H7 (cell line): ENCODE data around the gene ZNF629. TPM values are rescaled to one million over a fixed set of nuclear protein-coding genes. Genes with fewer than 3 reads are reported as not detected.
A peak's percentile ranks its signal among the peaks of the same experiment; 100 is the strongest.

ENCODE experiments used
- DNase-seq: peaks from one replicate; pipeline ENCODE4 v3.0.0; 2012
- H3K27me3 ChIP-seq: 2 replicates; pipeline ENCODE4 v1.6.0; 2011; ENCODE audit warnings: mild to moderate bottlenecking, low read length; ENCODE audit not compliant: control insufficient read depth, insufficient read depth
- H3K36me3 ChIP-seq: replicated peaks from 2 replicates; pipeline ENCODE4 v1.5.1; 2011; ENCODE audit warnings: low read length; ENCODE audit not compliant: control insufficient read depth, insufficient read depth
- H3K4me3 ChIP-seq: 2 replicates; pipeline ENCODE4 v1.5.1; 2011; ENCODE audit warnings: low read depth, mild to moderate bottlenecking, control low read depth, low read length, moderate library complexity; ENCODE audit not compliant: insufficient read depth
- total RNA-seq: library from RNA; depleted of rRNA; stranded (reverse); fragments of >200 nt; shearing (Covaris generic); gene quantifications from 2 replicates; pipeline ENCODE4 v1.2.3, GENCODE V29; 2014

Gene ZNF629
- total RNA-seq, 1 experiment from 2014 or later: 16.0 TPM

DNA sequence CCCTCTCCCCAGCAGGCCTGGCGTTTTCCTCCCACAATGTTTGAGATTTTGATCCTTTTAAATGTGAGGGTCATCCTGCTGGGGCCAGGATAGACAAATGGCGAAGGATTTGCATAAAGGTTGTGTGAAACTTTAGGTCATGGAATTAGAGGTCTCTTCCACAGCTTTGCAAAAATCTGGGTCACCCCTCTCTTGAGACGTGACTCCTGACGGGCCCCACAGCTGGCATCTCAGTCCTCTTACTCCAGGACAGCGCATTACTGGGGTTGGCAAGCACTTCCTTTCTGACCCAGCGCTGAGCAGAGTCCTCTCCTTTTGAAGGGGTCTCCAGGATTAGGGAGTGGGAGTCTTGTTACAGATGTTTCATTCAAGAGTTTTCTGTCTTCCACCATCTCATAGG lies 7.4 kb downstream of the ZNF629 start:
- Histone ChIP-seq H3K27me3 (no peaks in the 10 kb centered on the region), H3K36me3 (peaks cover 8% of the 10 kb centered on the region), H3K4me3 (no peak overlapping the region)
- no peak for DNase-seq

DNA sequence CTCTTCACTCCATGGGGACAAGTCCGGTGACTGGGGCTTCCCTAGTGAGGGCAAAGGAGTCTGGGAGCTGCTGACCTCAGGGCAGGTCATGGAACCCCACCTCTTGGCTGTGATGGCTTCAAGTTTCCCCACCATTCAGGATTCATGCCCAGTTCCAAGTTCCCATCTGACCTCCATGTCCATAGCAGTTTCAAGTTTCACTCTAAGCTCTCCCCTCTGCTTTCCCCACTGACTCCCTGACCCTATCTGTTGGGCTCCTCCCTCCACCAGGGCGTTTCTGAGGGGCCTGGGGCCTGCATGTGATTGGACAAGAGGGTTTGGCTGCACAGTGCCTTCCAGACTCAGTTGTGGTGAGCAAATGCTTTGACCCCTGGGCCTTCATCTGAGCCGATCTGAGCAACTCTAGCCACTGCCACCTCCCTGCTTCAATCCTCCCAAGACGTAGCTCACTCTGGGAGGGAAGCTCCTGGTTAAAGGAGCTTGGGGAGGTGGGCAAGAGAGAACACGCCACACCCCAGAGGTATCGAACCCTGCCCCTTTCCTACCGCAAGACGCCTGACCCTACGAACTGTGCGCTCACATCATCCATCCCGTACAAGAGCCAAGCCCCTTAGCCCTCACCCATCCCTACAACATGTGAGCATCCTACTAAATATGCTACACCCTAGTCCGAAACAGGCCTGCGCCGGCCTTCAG lies 8.3 kb downstream of the ZNF629 start:
- peak; percentile 77 for DNase-seq
- Histone ChIP-seq H3K36me3 (peaks cover 9% of the 10 kb centered on the region), H3K4me3 (no peak overlapping the region), H3K27me3 (no peaks in the 10 kb centered on the region)

DNA sequence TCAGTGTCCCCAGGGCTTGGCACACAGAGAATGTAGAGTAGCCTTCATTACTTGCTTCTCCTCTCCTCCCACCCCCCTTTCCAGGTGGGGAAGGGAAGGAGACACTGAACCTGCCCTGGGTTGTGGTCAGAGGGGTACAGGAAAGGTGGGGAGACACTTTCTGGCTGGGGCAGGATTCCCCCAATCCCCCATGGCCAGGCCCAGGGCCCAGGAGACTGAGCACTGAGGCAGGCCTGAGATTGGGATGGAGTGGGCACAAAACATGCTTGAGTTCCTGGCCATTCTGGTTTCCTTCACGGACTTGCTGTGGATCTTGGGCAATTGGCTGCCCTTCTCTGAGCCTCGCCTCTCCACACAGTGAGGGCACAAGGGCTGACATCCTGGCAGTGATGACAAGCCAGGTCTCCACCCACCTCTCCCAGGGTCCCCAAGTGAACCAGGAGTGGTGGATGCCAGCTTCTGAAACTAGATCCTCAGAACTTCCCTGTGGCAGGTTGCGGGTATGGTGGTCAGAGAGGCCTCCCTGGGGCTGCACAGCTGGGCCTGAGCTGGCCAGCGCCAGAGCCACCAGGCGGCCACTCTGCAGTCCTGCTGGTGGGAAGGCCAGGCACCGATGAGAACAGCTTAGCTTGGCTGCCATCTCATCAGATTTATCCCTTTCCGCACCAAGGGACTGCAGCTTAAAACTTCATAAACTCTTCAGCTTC lies 9.3 kb downstream of the ZNF629 start:
- no peak for DNase-seq
- Histone ChIP-seq H3K27me3 (no peaks in the 10 kb centered on the region), H3K36me3 (peaks cover 8% of the 10 kb centered on the region), H3K4me3 (no peak overlapping the region)

DNA sequence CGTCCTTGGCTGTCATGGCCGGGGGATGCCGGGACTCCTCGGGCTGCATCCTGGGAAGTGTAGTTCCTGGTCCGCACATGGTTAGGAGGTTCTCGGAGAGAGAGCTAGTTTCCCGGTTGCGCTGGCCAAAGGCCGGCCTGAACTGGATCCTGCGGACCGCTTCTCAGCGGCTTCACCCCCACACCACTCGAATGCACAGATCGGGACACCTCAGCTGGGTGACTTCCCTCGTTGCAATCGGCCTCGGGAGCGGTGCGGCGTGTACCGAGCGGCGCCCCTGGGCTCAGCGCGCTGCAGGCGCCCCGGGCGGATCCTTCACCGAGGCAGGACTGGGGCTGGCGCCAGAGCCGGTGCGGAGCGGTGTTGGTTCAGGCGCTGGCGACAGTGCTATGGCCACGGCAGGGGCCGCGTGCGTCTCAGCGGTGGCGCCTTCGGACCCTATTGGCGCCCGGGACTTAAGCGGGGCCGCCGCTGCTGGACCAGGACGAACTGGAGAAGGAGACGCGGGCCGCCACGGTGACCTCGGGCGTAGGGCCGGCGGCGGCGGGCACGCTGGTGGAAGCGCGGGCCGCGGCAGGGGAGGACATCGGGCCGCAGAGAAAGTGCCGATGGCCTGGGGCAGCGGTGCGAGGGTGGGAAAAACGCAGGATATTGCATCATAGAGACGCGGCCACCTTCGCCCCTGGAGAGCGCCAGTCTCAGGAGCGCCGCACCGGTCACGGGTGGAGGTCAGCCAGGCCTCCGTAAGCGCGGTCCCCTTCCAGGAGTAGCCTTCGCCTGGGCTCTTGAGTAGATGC lies 11.4 kb downstream of the ZNF629 start:
- Histone ChIP-seq H3K4me3 (peak overlapping the region; percentile 67), H3K36me3 (peaks cover 19% of the 10 kb centered on the region), H3K27me3 (no peaks in the 10 kb centered on the region)
- peak; percentile 99 for DNase-seq

DNA sequence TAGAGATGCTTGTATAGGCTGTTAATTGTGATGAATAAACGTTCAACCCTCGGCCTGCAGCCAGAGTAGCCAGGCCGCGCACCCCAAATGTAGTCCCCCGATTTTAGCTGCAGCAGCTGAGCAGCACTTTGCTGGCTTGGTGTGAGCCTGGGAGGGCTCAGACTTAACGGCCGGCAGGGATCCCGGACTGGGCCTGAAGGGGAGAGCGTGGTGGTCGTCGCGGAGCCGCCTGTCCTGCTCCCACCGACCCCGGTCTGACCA lies 11.9 kb downstream of the ZNF629 start:
- no peak for DNase-seq
- peak overlapping the region; percentile 67 for H3K4me3 ChIP-seq
- H3K36me3 ChIP-seq: peaks cover 22% of the 10 kb centered on the region
- H3K27me3 ChIP-seq: no peaks in the 10 kb centered on the region

DNA sequence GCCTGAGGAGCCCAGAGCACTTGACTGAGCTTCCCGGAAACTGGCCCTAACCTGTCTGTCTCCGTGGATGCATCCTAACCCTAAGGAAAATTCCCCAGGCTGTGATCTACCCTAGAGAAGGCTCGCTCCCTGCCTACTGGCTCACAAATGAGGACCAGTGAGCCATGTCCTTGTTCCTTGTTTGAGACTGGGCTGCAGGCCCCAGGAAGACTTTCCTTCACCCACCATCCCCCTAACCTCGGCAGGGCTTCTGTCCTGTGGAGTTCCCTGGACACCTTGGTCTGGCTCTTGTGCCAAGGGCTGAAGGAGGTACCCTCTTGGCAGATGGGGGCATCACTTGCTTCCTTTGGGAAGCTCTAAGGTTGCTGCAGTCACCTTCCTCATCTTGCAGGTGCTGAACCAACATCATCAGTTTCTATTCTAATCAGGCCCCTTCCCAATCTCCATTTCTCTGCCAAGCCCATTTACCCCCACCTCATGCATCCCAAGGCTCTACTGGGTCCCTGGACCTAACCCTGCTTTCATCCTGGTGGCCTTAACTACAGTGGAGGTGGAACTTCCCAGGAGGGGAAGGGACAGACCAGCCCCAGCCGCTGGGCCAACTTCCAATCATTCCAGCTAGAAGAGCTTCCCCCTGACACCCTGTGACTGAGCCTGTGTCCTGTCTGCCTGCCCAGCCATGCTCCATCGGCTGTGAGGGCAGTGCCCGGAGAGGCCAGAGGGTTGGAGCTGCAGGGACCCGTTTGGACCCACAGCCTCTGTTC lies 12.5 kb downstream of the ZNF629 start:
- H3K36me3 ChIP-seq: peaks cover 24% of the 10 kb centered on the region
- H3K27me3 ChIP-seq: no peaks in the 10 kb centered on the region
- DNase-seq: no peak

DNA sequence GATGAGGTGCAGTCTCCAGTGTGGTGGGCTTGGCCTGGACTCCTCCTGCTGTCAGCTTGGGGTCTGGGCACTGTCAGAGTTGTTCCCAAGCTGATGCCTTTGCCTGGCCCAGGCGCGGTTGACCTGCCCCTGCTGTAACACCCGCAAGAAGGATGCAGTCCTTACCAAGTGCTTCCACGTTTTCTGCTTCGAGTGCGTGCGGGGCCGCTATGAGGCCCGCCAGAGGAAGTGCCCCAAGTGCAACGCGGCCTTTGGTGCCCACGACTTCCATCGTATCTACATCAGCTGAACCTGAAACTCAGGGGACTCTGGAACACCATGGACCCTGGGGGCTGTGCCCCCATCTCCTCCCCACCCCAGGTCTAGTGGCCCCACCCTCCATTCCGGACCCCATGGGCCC lies 13.2 kb downstream of the ZNF629 start:
- Histone ChIP-seq H3K4me3 (no peak overlapping the region), H3K27me3 (no peaks in the 10 kb centered on the region), H3K36me3 (peaks cover 32% of the 10 kb centered on the region)
- DNase-seq: no peak

More for the DNA sequence above, 12.5 kb downstream of the ZNF629 start:
- H3K4me3 ChIP-seq: peak overlapping the region; percentile 67

DNA sequence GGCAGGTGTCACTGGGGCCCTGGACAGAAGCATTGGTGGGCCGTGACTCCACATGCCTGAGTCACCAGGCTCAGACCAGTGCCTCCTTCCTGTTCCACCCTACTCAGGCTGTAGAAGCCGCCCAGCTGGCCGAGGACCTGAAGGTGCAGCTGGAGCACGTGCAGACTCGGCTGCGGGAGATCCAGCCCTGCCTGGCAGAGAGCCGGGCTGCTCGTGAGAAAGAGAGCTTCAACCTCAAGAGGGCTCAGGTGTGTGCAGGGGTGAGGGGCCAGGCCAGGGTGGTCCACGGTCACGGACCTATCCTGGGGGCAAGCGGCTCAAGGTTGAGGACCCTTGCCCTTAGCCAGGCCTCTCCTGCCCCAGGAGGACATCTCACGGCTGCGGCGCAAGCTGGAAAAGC lies 15.3 kb downstream of the ZNF629 start:
- H3K4me3 ChIP-seq: no peak overlapping the region
- no peak for DNase-seq
- H3K36me3 ChIP-seq: peaks cover 49% of the 10 kb centered on the region
- no peaks in the 10 kb centered on the region for H3K27me3 ChIP-seq

DNA sequence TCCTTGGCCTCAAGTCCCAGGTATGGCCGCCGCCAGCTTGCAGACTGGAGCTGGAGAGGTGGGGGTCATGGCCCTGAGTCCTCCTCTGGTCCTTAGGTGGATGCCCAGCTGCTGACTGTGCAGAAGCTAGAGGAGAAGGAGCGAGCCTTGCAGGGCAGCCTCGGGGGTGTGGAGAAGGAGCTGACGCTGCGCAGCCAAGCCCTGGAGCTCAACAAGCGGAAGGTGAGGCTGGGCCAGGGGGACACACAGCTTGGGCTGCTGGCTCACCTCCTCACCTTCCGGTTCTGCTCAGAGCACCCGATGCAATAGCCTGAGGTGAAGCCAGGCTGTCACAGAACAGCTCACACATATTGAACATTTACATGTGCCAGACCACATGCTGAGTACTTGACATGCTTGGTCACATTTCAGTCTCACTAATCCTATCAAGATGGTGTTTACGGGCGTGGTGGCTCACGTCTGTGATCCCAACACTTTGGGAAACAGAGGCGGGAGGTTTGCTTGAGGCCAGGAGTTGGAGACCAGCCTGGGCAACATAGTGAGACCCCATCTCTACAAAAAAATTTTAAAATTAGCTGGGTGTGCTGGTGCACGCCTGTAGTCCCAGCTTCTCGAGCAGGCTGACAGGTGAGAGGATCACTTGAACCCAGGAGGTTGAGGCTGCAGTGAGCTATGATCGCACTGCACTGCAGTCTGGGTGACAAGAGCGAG lies 17.5 kb downstream of the ZNF629 start:
- no peaks in the 10 kb centered on the region for H3K27me3 ChIP-seq
- peaks cover 67% of the 10 kb centered on the region for H3K36me3 ChIP-seq
- no peak for DNase-seq
- no peak overlapping the region for H3K4me3 ChIP-seq

DNA sequence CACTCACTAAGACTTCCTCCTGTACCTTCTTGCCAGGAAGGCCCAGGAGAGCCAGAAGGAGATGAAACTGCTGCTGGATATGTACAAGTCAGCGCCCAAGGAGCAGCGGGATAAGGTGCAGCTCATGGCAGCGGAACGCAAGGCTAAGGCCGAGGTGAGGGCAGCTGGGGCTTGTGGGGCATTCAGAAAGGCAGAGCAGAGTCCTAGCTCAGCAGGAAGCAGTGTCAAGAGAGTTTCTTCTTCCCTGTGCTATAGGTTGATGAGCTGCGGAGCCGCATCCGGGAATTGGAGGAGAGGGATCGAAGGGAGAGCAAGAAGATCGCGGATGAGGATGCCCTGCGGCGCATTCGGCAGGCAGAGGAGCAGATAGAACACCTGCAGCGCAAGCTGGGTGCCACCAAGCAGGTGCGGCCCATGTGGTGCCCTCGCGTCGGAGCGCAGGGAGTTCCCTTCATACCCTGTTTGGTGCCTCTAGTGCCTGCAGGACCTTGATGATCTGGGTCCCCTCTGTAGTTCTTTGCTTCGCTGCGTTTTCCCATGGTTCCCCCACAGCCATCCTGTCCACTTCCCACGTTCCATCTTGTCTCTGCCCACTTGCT lies 18.3 kb downstream of the ZNF629 start:
- H3K4me3 ChIP-seq: no peak overlapping the region
- DNase-seq: no peak
- H3K27me3 ChIP-seq: no peaks in the 10 kb centered on the region
- peaks cover 74% of the 10 kb centered on the region for H3K36me3 ChIP-seq

DNA sequence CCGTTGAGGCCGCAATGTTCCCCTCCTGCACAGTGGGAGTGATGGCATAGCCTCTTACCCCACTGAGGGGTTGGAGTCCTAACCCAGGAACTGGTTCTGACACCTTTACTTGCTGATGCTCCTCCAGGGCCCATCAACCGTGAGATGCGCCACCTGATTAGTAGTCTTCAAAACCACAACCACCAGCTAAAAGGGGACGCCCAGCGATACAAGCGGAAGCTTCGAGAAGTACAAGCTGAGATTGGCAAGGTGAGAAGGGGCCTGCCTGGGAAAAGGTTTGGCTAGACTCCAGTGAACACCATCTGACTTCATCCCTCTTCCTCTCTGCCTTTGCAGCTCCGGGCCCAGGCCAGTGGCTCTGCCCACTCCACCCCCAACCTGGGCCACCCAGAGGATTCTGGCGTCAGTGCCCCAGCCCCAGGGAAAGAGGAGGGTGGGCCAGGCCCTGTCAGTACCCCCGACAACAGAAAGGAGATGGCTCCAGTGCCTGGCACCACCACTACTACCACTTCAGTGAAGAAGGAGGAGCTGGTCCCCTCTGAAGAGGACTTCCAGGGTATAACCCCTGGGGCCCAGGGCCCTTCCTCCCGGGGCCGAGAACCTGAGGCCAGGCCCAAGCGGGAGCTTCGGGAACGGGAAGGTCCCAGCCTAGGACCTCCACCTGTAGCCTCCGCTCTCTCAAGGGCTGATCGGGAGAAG lies 19.1 kb downstream of the ZNF629 start:
- H3K27me3 ChIP-seq: no peaks in the 10 kb centered on the region
- no peak for DNase-seq
- H3K4me3 ChIP-seq: no peak overlapping the region
- peaks cover 75% of the 10 kb centered on the region for H3K36me3 ChIP-seq

DNA sequence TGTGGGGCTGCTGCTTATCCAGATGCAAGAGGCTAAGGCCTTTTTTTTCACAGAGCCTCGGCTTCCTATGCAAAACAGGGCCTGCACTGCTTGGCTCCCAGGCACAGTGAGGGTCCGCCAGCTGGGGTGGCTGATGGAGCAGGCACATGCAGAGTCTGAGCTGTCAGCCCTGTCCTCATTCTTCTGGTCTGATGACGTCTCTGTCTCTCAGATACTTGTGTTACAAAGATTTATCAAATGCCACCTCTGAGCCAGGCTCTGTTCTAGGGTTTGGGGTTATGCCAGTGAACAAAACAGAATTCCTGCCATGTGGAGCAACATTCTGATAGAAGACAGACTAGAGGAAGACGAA lies 20.1 kb downstream of the ZNF629 start:
- no peak for DNase-seq
- Histone ChIP-seq H3K27me3 (no peaks in the 10 kb centered on the region), H3K36me3 (peaks cover 66% of the 10 kb centered on the region), H3K4me3 (no peak overlapping the region)

DNA sequence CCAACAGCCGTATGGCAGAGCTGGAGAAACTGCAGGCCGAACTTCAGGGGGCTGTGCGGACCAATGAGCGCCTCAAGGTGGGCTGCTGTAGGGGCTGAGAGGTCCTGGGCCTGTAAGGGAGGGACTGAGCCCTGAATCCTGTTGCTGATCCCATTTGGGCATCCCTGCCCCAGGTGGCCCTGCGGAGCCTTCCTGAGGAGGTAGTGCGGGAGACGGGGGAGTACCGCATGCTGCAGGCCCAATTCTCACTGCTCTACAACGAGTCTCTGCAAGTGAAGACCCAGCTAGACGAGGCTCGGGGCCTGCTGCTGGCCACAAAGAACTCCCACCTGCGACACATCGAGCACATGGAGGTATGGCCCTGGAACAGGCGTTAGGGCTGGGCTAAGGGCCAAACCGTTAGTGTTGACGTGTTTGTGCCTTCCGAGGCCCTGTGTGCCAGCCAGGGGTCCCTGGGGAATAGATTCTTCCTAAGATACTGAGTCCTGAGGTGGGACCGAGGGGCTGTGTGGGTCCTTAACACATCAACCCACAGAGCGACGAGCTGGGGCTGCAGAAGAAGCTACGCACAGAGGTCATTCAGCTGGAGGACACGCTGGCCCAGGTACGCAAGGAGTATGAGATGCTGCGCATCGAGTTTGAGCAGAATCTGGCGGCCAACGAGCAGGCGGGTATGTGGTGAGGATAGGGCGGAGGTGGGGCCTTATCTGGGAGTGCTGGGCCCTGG lies 20.6 kb downstream of the ZNF629 start:
- H3K36me3 ChIP-seq: peaks cover 62% of the 10 kb centered on the region

More for the DNA sequence above, 20.6 kb downstream of the ZNF629 start:
- H3K27me3 ChIP-seq: no peaks in the 10 kb centered on the region
- no peak for DNase-seq
- H3K4me3 ChIP-seq: no peak overlapping the region
